GM12875 (cell line): Measurements from ENCODE around the gene CCDC88B.

Source experiments
- H3K4me3 ChIP-seq: one replicate; pipeline ENCODE4 v1.5.1; 2011; ENCODE audit warnings: low read depth, low read length, control low read depth
- TF ChIP-seq, protein P1 (sequence below): IDR thresholded peaks from 2 replicates; pipeline ENCODE4 v1.5.1; 2011; ENCODE audit warnings: low read depth, mild to moderate bottlenecking, control low read depth, inconsistent platforms, low read length, moderate library complexity, borderline replicate concordance; ENCODE audit not compliant: insufficient read depth

Gene CCDC88B

GRCh38 chr11:64347193-64347867 is 7.3 kb downstream of the CCDC88B start:
- TF ChIP-seq, protein P1, sequence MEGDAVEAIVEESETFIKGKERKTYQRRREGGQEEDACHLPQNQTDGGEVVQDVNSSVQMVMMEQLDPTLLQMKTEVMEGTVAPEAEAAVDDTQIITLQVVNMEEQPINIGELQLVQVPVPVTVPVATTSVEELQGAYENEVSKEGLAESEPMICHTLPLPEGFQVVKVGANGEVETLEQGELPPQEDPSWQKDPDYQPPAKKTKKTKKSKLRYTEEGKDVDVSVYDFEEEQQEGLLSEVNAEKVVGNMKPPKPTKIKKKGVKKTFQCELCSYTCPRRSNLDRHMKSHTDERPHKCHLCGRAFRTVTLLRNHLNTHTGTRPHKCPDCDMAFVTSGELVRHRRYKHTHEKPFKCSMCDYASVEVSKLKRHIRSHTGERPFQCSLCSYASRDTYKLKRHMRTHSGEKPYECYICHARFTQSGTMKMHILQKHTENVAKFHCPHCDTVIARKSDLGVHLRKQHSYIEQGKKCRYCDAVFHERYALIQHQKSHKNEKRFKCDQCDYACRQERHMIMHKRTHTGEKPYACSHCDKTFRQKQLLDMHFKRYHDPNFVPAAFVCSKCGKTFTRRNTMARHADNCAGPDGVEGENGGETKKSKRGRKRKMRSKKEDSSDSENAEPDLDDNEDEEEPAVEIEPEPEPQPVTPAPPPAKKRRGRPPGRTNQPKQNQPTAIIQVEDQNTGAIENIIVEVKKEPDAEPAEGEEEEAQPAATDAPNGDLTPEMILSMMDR = no peak
- H3K4me3 ChIP-seq = no peak overlapping the region

DNA sequence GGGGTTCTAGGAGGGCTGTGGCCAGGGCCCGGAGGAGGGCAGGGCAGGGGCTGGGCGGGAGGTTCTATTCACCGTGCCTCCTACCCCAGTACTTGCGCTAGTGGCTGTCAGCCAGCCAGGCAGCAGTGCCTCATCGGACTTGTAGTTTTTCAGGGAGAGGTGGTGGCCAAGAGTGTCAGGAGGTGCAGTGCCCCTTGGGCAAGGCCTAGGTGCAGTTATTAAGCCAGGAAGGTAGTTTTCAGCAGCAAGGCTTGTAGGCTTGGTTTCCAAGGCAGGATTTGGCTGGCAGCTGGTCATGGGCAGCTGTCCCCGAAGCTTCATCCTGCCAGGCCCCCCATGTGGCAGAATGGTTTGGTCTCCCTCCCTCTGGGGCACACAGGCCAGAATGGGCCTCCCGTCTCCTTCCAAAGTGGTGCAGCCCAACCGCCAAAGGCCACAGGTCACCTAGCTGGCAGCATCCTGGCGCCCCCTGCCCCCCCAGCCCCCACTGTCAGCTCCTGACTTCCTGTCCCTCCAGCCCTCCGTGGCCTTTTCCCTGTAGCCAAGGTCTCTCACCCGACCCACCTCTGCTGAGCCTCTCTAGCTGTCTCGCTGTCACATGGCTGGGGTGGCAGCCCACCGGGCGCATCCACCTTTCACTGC is 8.5 kb downstream of the CCDC88B start:
- TF ChIP-seq, protein P1 = no peak
- no peak overlapping the region for H3K4me3 ChIP-seq

DNA sequence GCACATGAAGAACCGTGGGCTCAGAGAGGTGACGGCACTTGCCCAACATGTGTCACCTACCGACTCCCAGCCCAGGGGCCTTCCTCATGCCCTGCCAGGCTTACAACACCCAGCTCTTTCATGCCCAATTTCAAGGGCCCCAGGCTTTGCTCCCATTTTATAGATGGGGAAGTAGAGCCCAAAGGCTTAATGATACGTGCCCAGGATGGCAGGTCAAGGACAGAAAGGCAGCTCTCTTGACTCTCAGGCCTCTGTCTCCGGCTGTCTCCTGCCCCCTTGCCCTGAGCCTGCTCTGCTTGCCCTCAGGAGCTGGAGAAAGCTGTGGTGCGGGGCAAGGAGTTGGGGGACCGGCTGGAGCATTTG is 9.0 kb downstream of the CCDC88B start:
- no peak overlapping the region for H3K4me3 ChIP-seq
- TF ChIP-seq, protein P1 = no peak

- H3K4me3 ChIP-seq = no peak overlapping the region
- TF ChIP-seq, protein P1 = no peak
Observed at GRCh38 chr11:64349404-64349803, 9.4 kb downstream of the CCDC88B start.

GRCh38 chr11:64351136-64351631 is 11.2 kb downstream of the CCDC88B start:
- H3K4me3 ChIP-seq = no peak overlapping the region

DNA sequence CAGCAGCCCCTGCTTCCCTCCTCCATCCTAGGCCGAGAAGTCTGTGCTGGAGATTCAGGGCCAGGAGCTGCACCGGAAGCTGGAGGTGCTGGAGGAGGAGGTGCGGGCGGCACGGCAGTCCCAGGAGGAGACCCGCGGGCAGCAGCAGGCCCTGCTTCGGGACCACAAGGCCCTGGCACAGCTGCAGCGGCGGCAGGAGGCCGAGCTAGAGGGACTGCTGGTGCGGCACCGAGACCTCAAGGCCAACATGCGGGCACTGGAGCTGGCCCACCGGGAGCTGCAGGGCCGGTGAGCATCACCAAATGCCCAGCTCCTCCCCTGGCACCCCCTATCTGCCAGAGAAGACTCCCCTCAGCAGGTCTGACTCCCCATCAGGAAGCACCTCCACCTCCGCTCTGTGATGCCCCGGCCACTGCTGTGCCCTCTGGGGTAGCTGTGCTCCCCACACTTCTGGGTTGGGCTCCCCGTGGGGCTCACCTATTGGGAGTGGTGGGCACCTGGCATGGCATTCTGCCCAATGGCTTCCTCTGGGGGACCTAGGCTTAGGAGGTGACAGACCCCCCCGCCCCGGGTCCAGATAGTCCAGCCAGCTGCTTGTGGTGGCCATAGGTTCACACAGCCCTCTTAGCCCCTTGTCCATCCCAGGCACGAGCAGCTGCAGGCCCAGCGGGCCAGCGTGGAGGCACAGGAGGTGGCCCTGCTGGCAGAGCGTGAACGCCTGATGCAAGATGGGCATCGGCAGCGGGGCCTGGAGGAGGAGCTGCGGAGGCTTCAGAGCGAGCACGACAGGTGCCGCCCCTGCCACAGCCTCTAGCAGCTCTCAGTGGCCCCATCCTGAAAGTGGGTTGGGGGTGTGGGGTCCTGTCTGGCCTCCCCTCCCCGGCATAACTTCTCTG is 12.3 kb downstream of the CCDC88B start:
- no peak overlapping the region for H3K4me3 ChIP-seq
- TF ChIP-seq, protein P1 = no peak

More at GRCh38 chr11:64351136-64351631, 11.2 kb downstream of the CCDC88B start:
- TF ChIP-seq, protein P1 = no peak
